ENCODE results near the gene YTHDF1.
A peak's percentile ranks its signal among the peaks of the same experiment; 100 is the strongest.

Gene YTHDF1

DNA sequence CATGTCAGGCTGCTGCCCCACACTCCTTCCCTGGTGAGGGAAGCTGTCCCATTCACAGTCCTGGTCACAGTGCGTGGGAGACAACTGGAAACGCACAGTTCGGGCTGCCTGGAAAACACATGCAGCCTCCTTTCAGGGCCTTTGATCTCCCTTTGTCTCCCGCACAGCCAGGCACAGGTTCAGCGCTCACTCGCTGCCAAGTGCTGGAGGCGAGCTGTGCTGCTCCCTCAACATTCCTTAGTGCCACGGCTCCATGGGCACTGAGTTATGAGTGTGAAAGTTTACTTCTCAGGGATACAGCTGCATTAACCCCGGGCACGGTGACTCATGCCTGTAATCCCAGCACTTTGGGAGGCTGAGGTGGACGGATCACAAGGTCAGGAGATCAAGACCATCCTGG, 9.1 kb downstream of the YTHDF1 start:
- DNase-seq: no peak

GRCh38 chr20:63205896-63206295, 10.0 kb downstream of the YTHDF1 start:
- DNase-seq: no peak

- no peak for DNase-seq
These were observed 11.6 kb downstream of the YTHDF1 start for GRCh38 chr20:63204362-63204761.

DNA sequence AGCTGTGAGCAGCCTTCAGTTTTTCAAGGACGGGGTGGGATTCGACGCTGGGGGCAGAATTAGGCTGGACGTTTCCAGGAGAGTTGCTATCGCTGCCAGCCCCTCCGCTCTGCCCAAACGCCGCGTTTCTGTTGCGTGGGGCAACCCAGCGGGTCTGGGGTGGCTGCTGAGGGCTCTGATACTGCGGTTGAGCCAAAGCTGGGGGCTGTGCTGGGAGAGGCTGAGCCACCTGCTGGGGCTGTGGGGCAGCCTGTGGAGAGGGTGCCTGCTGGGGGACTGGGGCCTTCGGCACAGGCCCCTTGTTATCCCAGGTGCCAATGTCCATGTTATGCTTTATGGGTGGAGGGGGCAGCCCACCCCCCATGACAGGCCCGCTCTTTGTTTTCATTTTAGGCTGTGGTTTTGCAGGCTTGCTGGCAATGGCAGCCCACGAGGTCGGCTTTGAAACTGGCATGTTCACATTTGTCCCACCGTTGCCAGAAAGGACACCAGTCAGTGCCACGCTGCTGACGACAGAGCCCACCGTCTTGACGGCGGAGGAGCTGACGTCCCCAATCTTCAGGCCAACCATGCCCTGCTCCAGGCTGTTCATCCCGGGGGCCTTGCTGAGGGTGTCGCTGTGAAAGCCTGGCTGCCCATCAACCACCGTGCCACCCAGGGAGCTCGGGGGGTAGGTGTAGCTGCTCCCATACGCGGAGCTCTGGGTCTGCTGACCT, 13.0 kb downstream of the YTHDF1 start:
- no peak for DNase-seq

GRCh38 chr20:63202021-63202420, 13.9 kb downstream of the YTHDF1 start:
- DNase-seq: no peak

- no peak for DNase-seq
These were observed 17.3 kb downstream of the YTHDF1 start for GRCh38 chr20:63198606-63199005.

DNA sequence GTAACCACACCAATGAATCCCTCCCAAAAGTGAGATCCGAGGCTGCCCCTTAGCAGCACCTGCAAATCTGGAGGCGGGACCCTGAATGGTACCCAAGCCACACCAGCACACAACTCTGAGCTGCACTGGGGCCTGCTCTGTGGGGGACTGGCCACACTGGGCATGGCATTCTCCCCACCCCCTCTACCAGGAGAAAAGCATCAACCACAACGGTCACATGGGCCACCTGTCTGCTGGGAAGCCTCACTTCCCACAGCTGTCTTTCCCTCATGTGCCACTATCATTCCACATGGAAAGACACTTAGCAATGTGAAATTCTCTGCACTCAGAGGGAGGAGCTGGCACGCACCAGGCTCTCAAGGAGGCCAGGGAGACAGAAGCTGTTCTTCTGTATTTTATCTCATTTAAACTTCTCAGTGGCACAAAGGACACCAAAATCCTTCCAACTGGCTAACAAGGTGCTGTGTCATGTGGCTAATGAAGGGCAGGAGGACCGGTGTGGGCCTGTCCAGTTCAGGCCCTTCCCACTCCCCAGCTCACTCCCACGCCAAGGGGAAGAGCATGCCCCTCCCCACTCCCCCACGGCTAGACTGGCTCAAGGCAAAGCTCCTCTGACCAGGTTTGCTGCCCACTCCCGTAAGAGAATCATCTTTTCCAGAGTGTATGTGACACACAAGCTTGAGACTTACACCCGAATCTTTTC, 19.0 kb downstream of the YTHDF1 start:
- no peak for DNase-seq

DNA sequence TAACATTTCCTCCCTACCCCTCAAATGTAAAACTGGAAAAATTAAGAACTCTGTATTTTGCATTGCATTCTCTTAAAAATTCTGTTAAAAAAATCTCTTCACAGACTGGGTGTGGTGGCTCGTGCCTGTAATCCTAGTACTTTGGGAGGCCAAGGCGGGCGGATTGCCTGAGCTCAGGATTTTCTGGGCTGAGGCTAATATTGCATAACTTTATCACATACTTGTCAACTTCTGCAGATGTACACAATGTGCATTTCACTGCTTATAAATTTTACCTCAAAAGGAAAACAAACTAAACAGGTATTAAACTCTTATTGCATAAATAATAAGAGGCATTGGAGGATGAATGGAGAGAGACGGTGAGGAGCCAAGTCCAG, 21.1 kb downstream of the YTHDF1 start:
- DNase-seq: no peak

DNA sequence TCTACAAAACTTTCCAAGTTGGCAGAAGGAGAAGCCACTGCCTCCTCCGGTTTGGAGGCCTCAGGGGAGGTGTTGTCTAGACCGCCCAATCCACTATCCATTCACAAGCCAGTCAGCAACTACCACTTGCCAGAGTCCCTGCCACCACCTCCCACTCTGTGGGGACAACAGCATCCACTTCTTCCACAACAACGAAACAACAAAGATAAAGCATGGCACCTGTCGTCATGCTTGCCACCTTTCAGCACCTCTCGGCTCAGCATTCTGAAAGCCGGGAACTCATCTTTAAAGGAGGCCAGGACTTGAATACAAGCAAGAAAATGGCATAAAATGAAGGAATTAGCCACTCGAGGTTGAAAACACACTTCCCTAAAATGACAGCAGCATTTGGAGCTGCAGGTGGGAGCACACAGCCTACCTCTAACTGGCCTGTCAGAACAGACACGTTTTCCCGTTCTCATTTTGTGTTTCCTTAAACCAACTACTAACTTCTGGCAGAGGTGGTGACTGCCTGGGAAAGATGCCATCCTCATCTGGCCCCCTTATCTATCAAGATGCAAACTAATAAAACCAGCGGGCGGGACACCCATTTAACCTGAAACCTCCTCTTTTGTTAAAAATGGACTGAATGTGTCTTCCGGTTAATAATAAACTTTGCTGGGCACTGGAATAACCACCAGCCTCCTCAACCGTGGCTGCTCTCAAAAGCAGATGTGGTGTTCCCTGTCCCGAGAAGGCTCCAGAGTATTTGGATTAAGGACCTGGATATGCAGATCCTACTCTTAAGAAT, 21.7 kb downstream of the YTHDF1 start:
- DNase-seq: no peak

DNA sequence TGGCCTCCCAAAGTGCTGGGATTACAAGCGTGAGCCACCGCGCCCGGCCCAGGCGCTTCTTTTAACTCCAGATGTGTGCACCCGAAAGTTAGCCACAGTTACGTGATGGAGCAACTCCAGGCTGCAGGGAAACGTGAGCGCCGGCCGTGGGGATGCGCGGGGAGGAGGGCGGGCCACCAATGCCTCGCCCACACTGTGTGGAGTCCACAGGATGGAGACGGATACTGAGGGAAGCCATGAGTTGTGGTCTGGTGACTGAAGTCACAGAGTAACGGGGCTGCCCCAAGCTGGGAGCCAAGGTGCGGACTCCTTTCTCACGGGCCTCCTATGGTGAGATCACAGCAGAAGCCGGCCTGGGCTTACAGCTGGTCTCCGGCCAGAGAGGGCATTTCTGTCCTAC, 23.2 kb downstream of the YTHDF1 start:
- no peak for DNase-seq

DNA sequence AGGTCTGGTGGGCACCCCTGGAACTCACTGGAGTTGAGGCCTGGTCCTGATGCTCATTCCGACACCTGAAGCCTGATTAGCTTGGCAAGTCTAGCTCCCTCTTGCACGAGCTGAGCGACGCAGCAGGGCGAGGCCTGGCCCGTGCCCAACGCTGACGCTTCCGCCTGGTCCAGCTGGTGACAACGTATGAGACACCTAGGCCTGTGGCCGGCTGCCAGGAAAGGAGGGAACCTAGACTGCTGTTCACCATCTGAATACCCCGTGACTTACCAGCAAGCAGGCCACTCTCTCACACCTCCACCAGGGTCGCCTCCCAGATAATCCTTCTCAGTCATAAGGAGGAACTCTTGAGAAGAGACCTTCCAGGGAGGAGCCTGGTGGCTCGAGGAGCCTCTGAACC, 24.5 kb downstream of the YTHDF1 start:
- peak; percentile 98 for DNase-seq

DNA sequence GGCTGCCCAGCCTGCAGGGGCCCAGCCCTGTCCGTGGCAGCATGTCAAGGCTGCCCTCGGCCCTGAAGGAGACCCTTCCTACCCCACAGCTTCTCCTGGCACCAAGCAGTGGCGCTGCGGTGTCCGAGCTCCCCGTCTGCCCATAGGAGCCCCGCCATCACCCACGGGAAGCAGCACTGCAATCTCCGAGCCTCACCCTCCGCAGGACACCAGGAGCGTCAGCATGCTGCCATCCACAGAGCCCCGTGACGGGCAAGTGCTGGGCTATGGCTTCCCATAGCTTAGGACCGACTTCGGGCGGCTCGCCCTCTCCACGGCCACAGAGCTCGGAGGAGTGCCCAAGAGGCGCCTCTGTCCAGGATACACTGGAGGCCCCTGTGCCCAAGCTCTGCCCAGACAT, 25.1 kb downstream of the YTHDF1 start:
- no peak for DNase-seq

DNA sequence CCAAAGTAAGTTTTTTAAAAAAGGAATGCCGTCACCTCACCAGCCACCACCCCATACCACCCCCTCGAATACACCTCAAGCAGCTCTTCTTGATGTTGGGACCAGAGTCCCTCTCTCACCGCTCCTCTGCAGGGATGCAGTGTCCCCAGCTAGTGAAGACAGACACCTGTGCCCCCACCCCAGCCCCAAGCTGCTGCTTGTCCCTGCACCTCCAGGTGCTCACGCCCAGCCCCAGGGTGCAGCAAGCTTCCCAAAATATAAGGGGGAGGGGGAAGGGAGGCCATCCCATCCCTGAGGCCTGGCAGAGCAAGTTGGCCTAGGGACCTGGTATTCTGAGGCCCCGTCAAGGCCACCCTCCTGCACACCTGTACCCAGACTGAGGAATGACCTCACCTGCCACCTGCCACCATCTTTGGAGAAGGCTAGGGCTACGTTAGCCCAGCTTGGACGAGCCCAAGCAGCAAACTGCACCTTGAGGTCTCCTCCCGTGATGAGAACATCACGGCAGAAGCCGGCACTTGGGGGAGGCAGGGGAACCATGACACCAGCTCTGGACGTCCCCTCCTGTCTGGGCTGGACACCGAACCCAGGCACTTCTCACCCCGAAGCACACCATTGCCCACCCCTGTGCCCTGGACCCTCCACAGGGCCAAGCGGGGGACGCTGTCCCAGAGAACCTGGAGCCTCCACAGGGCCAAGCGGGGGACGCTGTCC, 25.9 kb downstream of the YTHDF1 start:
- no peak for DNase-seq

- DNase-seq: no peak
These were observed 26.6 kb downstream of the YTHDF1 start for GRCh38 chr20:63189322-63189642.

DNA sequence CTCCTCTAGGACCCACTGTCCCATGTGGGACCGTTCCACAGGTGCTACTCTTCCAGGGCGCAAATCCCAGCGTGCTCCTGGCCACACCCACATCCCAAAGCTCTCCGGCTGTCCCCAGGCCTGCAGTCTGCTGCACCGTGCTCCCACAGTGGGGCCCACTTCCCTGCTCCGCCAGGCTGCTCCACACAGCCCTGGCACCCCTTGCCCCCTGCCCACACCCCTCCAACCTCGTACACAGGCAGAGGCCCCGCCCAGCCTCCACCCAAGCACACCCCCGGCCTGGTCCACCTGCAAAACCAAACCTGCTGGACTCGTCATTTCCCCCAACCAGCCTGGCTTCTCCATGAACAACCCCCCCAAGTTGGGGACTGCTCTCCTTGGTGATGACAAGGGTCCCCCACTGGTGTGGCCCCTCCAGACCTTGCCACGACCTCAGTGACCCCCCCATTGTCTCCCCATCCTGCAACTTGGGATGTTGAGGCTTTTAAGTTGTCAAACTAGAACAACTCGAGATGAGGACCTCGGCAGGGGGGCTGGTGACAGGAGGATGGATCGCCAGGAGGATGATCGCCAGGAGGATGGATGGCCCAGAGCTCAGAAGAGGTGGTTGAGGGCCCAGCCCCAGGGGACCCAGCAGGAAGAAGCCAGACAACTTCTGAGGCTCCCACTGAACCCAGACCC, 27.1 kb downstream of the YTHDF1 start:
- DNase-seq: no peak

DNA sequence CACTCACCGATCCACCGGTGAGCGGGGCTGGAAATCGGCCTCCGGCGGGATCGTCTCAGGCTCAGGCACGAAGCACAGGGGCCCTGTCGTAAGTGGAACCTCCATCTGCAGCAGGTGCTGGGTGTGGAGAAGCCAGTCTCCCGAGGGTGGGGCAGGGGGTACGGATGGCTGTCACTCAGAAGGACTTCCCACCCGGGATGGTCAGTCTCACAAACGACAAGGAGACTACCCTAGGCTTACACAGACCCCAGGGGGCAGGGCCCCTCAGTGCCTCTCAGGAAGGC, 27.8 kb downstream of the YTHDF1 start:
- no peak for DNase-seq

DNA sequence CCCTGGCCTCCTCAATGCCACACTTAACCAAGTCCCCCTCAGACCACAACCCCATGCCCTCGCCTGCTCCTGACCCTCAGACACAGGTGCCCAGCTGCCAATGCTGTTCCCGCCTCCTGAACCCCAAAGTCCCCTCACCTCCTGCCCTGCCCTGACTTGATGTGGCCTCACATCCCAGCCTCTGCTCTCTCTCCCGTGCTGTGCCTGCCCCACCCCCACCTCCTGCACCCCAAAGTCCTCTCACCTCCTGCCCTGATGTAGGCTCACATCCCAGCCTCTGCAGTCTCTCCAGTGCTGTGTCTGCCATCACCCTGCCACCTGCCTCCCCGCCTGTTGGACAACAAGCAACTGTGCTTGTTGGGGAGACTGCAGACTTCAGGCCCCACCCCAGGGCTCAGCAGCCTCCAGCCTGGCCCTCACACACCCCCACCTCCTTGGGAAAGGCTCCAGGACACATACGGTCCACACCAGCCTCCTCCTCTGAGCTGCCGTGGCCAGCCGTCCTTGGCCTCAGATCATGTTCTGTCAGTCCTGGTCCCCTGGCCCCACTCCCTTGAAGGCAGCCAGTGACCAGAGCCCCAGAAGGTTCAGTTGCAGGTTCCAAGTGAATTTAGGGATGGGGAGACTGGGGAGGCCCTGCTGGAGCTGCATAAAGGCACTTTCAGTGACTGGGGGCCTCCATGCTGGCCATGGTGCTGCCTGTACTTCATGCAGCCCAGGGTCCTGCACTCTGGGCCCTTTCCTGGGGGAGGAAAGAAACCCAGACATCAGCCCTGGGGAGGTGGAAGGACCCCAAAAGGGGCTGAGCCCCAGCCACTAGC, 28.4 kb downstream of the YTHDF1 start:
- DNase-seq: no peak

DNA sequence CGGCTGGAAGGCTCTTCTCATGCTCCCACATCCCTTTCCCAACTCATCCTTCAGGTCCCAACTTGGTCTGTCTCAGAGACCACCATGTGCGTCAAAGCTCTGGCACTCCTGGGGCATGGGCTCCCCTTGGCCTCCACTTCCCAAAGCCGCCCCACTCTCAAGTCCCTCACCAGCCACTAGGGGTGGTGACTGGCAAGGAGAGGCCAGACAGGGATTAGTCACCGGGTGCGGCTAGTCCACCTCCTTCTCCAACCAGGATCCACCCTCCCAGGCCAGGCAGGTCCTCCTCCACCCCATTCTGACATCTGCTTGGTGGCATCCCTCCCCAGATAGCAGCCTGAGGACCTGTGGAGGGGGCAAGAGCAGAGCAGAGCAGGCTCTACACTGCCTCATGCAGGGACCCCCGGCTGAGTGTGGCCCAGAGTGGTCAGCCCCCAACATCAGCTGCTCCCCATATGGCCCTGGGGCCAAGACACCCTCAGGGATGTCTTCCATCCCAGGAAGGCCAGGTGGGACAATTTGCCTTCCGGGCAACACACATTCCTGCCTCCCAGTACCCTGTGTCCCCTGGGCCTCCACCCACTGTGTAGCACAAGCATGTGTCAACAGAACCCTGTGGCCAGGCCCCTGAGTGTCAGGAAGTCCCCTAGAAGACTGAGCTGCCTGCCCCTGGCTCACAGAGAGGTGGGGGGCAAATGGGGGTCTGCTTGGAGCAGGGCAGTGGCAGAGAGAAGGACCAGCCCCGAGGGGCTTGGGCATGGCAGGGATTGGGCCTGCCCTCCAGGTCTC, 29.2 kb downstream of the YTHDF1 start:
- no peak for DNase-seq

DNA sequence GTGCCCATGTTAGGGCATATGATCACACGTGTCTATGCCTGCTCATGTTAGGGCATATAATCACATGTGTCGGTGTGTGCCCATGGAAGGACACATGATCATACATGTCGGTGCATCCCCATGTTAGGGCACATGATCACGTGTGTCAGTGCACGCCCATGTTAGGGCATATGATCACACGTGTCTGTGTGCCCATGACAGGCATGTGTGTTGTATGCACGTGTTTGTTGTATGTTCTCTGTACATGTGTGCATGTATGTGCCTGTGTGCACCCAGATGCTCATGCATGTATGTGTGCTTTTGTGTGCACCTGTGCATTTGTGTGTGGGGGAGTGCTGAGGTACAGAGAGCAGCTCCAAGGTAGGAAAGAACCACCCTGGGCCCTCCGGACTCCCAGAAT, 29.8 kb downstream of the YTHDF1 start:
- no peak for DNase-seq

DNA sequence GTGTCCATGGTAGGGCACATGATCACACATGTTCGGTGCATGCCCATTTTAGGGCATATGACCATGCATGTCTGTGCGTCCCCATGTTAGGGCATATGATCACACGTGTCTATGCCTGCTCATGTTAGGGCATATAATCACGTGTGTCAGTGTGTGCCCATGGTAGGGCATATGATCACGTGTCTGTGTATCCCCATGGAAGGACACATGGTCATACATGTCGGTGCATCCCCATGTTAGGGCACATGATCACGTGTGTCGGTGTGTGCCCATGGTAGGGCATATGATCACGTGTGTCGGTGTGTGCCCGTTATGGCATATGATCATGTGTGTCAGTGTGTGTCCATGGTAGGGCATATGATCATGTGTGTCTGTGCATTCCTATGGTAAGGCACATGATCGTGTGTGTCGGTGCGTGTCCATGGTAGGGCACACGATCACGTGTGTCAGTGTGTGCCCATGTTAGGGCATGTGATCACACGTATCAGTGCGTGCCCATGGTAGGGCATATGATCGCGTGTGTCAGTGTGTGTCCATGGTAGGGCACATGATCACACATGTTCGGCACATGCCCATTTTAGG, 30.6 kb downstream of the YTHDF1 start:
- no peak for DNase-seq
